ENCODE measurements around the gene TEKT2.

The TEKT2 gene

GRCh38 chr1:36088265-36088576 lies 4.3 kb downstream of the TEKT2 start:
- DNase-seq, result no peak

GRCh38 chr1:36088577-36089392 lies 4.9 kb downstream of the TEKT2 start, which contains the start of gene ADPRS:
Gene ADPRS (plus strand): TSS chr1:36088892. CDS start chr1:36088905, 13 bp downstream.
- DNase-seq, result peak; percentile 83 to 85

GRCh38 chr1:36089393-36090121 lies 5.7 kb downstream of the TEKT2 start:
- no peak for DNase-seq

- no peak for DNase-seq
These were observed 7.2 kb downstream of the TEKT2 start for GRCh38 chr1:36091141-36091540.

GRCh38 chr1:36091698-36092097 lies 7.8 kb downstream of the TEKT2 start:
- no peak for DNase-seq

GRCh38 chr1:36092166-36092797 lies 8.4 kb downstream of the TEKT2 start:
- no peak for DNase-seq

GRCh38 chr1:36092798-36093185 lies 8.9 kb downstream of the TEKT2 start:
- DNase-seq, result no peak

GRCh38 chr1:36093226-36093625 lies 9.3 kb downstream of the TEKT2 start:
- no peak for DNase-seq

- DNase-seq, result no peak
These were observed 10.0 kb downstream of the TEKT2 start for GRCh38 chr1:36093929-36094328.

GRCh38 chr1:36094621-36095061 lies 10.7 kb downstream of the TEKT2 start:
- no peak for DNase-seq

GRCh38 chr1:36095760-36096405 lies 12.0 kb downstream of the TEKT2 start:
- no peak for DNase-seq

- no peak for DNase-seq
These were observed 12.9 kb downstream of the TEKT2 start for GRCh38 chr1:36096500-36097432.

GRCh38 chr1:36097693-36098585 lies 14.0 kb downstream of the TEKT2 start:
- DNase-seq, result no peak

GRCh38 chr1:36098650-36099365 lies 14.9 kb downstream of the TEKT2 start:
- no peak for DNase-seq

- DNase-seq, result peak; percentile 69 to 76
These were observed 15.9 kb downstream of the TEKT2 start for GRCh38 chr1:36099681-36100341.

GRCh38 chr1:36100376-36100775 lies 16.5 kb downstream of the TEKT2 start:
- DNase-seq, result no peak

GRCh38 chr1:36101546-36101945 lies 17.7 kb downstream of the TEKT2 start:
- no peak for DNase-seq

GRCh38 chr1:36106269-36106668 lies 22.4 kb downstream of the TEKT2 start:
- no peak for DNase-seq

GRCh38 chr1:36107394-36107793 lies 23.5 kb downstream of the TEKT2 start:
- DNase-seq, result no peak

- no peak for DNase-seq
These were observed 24.4 kb downstream of the TEKT2 start for GRCh38 chr1:36108314-36108713.

Measured in activated CD4-positive, alpha-beta T cell treated with anti-CD3 and anti-CD28 coated beads, Interleukin-2, amount 50 U/mL, for 4 hours (primary cell).